Adipocyte (in vitro differentiated cells): ENCODE measurements around the gene NAPSA.
"Not testable (repeated sequence)": the region's sequence is repeated elsewhere in the genome, so short reads cannot be mapped to it uniquely, and the experiment has no call there.

Source experiments
- DNase-seq: peaks from one replicate; pipeline ENCODE4 v3.0.0-alpha.2; 2015; ENCODE audit warnings: low read depth
- H3K27me3 ChIP-seq: replicated peaks from 2 replicates; pipeline ENCODE4 v1.7.0; 2013; ENCODE audit warnings: mild to moderate bottlenecking, low read length, moderate library complexity; ENCODE audit not compliant: control insufficient read depth, insufficient read depth
- H3K36me3 ChIP-seq: 2 replicates; pipeline ENCODE4 v1.7.0; 2013; ENCODE audit warnings: low read length, mild to moderate bottlenecking, moderate library complexity; ENCODE audit not compliant: control insufficient read depth, insufficient read depth, severe bottlenecking
- H3K4me1 ChIP-seq: 2 replicates; pipeline ENCODE4 v1.7.0; 2013; ENCODE audit warnings: mild to moderate bottlenecking, low read length, moderate library complexity; ENCODE audit not compliant: control insufficient read depth, insufficient read depth
- H3K4me3 ChIP-seq: 2 replicates; pipeline ENCODE4 v1.7.0; 2013; ENCODE audit warnings: mild to moderate bottlenecking, low read length, moderate library complexity
- H3K9ac ChIP-seq: 2 replicates; pipeline ENCODE4 v1.7.0; 2013; ENCODE audit warnings: mild to moderate bottlenecking, low read length, moderate library complexity
- H3K9me3 ChIP-seq: 2 replicates; pipeline ENCODE4 v1.7.0; 2013; ENCODE audit warnings: mild to moderate bottlenecking, low read length, moderate library complexity; ENCODE audit not compliant: control insufficient read depth

Gene NAPSA

GRCh38 chr19:50356691-50357177, 8.7 kb downstream of the NAPSA start:
- peaks cover 14% of the 10 kb centered on the region for H3K4me1 ChIP-seq
- no peaks in the 10 kb centered on the region for H3K9me3 ChIP-seq
- no peak for DNase-seq
- H3K36me3 ChIP-seq, result no peaks in the 10 kb centered on the region
- peak overlapping the region; percentile 85 for H3K4me3 ChIP-seq
- no peak overlapping the region for H3K9ac ChIP-seq
- peaks cover 11% of the 10 kb centered on the region for H3K27me3 ChIP-seq

DNA sequence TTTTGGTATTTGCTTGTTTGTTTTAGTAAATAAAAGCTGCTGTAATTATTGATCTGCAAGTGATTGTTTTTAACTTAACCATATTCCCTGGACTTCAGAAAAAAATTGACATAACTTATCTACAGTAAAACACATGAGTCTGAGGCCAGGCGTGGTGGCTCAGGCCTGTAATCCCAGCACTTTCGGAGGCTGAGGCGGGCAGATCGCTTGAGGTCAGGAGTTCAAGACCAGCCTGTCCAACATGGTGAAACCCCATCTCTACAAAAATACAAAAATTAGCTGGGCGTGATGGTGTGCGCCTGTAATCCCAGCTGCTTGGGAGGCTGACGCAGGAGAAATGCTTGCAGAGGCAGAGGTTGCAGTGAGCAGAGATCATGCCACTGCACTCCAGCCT, 12.0 kb downstream of the NAPSA start:
- not testable (repeated sequence) for H3K4me1 ChIP-seq, H3K4me3 ChIP-seq, DNase-seq, H3K9ac ChIP-seq, H3K9me3 ChIP-seq, H3K36me3 ChIP-seq
- peaks cover 17% of the 10 kb centered on the region for H3K27me3 ChIP-seq

- no peak overlapping the region for H3K9ac ChIP-seq
- H3K36me3 ChIP-seq, result no peaks in the 10 kb centered on the region
- H3K27me3 ChIP-seq, result peaks cover 17% of the 10 kb centered on the region
- peaks cover 2% of the 10 kb centered on the region for H3K4me1 ChIP-seq
- no peaks in the 10 kb centered on the region for H3K9me3 ChIP-seq
- no peak for DNase-seq
- no peak overlapping the region for H3K4me3 ChIP-seq
These were observed 13.2 kb downstream of the NAPSA start for GRCh38 chr19:50352242-50352641.

DNA sequence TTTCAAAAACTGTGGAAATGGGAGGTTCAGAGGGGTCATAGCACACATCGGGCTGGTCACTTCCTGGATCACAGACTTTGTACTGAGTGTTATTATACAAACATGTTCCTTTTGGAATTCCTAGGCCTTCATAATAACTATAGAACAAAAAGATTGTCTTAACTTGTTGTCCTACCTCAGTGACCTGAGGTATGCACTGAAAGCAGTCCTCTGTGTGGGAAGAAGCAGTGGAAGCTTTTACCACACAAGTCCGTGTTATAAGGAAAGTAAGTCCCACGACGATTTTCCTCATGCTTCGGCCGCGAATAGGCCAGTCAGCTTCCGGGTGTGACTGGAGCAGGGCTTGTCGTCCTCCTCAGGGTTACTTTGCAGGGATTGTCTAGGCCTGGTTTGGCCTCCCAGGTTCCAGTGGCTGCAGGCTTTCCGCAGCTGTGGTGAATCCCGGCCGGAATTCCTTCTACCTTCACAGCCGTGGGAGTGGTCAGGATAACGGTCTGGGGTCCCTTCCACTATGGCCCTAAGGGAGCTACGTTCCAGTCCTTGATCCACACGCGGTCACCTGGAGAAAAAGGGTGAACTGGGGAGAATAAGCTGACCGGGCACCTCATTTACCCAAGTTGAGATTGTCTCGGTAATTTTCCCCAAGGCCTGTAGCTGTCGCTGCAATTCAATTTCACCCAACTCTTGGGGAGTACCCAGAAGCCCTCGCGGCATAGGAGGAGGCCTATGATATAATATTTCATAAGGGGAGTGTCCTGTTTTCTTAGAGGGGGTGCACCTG, 16.0 kb downstream of the NAPSA start:
- H3K27me3 ChIP-seq, result peaks cover 6% of the 10 kb centered on the region
- H3K9ac ChIP-seq, result no peak overlapping the region
- H3K4me1 ChIP-seq, result no peaks in the 10 kb centered on the region
- no peak overlapping the region for H3K4me3 ChIP-seq
- H3K36me3 ChIP-seq, result no peaks in the 10 kb centered on the region
- peaks cover 13% of the 10 kb centered on the region for H3K9me3 ChIP-seq
- no peak for DNase-seq

DNA sequence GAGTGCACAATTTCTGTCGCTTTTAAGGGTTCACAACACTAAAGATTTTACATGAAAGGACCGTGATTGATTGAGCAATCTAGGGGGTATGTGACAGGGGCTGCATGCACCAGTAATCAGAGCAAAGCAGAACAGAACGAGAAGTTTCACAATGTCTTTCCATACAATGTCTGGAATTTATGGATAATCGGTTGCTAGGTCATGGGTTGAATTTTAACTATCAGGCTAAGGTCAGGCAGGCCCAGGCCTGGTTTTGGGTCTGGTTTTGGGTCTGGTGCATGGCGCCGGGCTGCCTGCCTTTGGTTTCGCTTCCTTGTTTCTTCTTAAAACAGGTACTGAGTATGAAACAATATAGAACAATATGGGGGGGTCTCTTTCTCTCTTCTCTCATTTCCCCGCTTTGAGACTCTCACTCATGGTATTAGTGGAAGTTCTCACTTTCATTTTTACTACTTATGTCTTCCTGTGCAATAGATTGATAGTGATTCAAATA, 18.3 kb downstream of the NAPSA start:
- peaks cover 15% of the 10 kb centered on the region for H3K9me3 ChIP-seq
- H3K4me1 ChIP-seq, H3K9ac ChIP-seq, H3K4me3 ChIP-seq, DNase-seq, H3K36me3 ChIP-seq, H3K27me3 ChIP-seq: not testable (repeated sequence)

- H3K9me3 ChIP-seq, result peaks cover 22% of the 10 kb centered on the region
- no peak overlapping the region for H3K9ac ChIP-seq
- H3K36me3 ChIP-seq, result no peaks in the 10 kb centered on the region
- no peak overlapping the region for H3K4me3 ChIP-seq
- no peak for DNase-seq
- peaks cover 3% of the 10 kb centered on the region for H3K27me3 ChIP-seq
- no peaks in the 10 kb centered on the region for H3K4me1 ChIP-seq
These were observed 20.6 kb downstream of the NAPSA start for GRCh38 chr19:50344661-50345318.

DNA sequence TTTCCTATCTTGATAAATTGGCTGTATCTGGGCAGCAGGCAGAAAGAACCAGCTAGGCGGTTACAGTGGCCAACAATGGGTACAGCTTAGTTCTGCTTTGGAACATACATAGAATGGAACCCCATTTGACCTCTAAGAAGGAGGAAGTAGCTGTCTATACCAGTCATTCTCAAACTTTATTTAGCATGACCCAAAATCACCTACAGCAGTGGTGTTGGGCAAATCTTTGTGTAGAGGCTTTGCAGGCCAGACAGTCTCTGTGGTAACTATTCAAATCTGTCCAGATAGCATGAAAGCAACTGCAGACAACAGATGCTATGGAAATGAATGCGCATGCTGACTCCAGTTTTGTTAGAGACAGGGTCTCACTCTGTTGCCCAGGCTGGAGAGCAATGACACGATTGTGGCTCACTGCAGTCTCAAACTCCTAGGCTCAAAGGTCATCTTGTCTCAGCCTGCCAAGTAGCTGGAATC, 24.3 kb downstream of the NAPSA start:
- H3K9me3 ChIP-seq, result peaks cover 20% of the 10 kb centered on the region
- no peaks in the 10 kb centered on the region for H3K4me1 ChIP-seq
- no peak overlapping the region for H3K9ac ChIP-seq
- no peak overlapping the region for H3K4me3 ChIP-seq
- DNase-seq, result no peak
- H3K36me3 ChIP-seq, result no peaks in the 10 kb centered on the region
- H3K27me3 ChIP-seq, result peaks cover 4% of the 10 kb centered on the region

- DNase-seq, result no peak
- H3K4me1 ChIP-seq, result no peaks in the 10 kb centered on the region
- peaks cover 17% of the 10 kb centered on the region for H3K9me3 ChIP-seq
- H3K27me3 ChIP-seq, result peaks cover 8% of the 10 kb centered on the region
- no peaks in the 10 kb centered on the region for H3K36me3 ChIP-seq
- H3K9ac ChIP-seq, result no peak overlapping the region
- no peak overlapping the region for H3K4me3 ChIP-seq
These were observed 25.1 kb downstream of the NAPSA start for GRCh38 chr19:50340331-50340730.

DNA sequence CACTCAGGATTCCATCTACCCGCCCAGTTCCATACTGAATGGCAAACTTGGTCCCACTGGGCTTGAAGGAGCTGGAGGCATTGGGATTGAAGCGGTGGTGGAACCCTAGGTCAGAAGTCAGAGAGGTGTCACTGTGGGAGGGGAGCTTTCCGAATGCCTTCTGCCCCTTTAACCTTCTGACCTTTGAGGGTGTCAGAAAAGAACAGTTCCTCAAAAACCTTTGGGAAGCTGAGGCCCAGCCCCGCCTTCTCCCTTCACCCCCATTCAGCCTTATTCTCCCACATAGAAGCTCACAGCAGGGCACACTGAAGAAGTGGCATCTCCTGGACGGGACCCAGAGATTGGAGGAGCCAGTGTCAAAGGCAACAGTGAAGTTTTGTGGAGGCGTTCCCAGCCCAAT, 28.4 kb downstream of the NAPSA start:
- not testable (repeated sequence) for H3K9me3 ChIP-seq, H3K4me1 ChIP-seq, H3K4me3 ChIP-seq, DNase-seq, H3K36me3 ChIP-seq, H3K9ac ChIP-seq
- H3K27me3 ChIP-seq, result peaks cover 18% of the 10 kb centered on the region

GRCh38 chr19:50334741-50335421, 30.6 kb downstream of the NAPSA start:
- no peak overlapping the region for H3K4me3 ChIP-seq
- H3K27me3 ChIP-seq, result peaks cover 32% of the 10 kb centered on the region
- DNase-seq, result no peak
- H3K9ac ChIP-seq, result no peak overlapping the region
- H3K9me3 ChIP-seq, result no peaks in the 10 kb centered on the region
- H3K4me1 ChIP-seq, result peaks cover 9% of the 10 kb centered on the region
- H3K36me3 ChIP-seq, result no peaks in the 10 kb centered on the region
